GM19438 (cell line): ENCODE data around the gene FOXN3.

Source experiments
- ATAC-seq: cut with Tn5 transposase; IDR thresholded peaks from one replicate; pipeline ENCODE4 v1.9.1; 2021; ENCODE audit warnings: low read depth; ENCODE audit not compliant: unreplicated experiment

FOXN3 gene

DNA sequence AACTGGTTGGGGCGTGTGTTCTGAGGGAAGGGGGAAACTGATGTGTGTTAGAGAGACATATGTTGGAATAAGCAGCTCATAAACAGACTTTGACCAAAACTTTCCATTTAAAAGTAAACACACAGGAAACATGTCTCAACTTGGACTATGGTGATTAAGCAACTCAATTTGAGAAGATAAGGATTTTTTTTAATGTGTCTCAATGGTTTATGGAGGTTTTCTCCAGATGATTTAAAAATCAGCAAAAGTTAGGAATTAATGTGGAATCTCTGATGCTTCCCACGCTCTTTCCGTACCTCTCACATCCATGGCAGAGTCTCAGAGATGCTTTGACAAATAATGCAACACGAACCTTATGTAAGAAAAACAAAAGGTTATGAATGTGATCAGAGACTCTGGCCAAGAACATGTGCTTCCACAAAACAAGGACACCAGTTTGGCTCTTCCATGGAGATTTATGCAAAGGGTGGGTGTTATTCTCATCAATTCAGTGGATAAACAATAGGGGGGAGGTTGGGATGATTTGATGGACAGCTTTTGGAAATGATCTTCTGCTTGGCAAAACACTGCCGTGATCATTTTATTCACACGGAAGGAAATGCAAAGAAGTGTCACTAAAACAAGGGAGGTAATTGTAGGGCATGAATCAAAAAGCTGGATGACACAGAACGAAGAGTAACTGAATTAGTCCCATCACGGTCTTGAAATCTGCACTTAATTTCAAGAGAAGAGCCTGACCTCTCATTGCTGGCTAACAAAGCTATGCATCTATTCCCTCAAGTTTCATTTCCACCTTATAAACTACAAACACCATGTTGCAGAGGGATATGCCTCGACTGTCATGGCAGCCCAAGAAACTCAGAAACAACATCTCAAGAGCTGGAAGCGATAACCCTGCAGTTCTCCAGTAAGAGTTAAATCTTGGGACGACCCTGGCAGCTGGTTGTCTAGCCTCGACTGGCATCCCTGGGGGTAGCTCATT is 76.5 kb downstream of the FOXN3 start:
- ATAC-seq: no peak

GRCh38 chr14:89339579-89339978 is 77.5 kb downstream of the FOXN3 start:
- ATAC-seq: no peak

DNA sequence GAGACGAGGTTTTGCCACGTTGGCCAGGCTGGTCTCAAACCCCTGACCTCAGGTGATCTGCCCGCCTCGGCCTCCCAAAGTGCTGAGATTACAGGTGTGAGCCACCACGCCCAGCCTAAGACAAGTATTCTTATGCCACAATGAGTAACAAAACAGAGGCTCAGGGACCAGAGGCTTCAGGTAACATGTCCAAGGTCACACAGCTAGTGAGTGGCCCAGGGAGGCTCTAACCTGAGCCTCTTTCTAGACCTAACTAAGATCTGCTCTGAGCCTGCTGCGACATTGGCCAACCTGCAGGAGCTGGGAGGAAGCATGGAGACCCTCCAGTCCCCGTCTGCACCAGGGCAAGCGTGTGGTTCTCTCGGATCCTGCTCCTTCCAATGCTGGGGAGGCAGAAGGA is 77.9 kb downstream of the FOXN3 start:
- no peak for ATAC-seq

DNA sequence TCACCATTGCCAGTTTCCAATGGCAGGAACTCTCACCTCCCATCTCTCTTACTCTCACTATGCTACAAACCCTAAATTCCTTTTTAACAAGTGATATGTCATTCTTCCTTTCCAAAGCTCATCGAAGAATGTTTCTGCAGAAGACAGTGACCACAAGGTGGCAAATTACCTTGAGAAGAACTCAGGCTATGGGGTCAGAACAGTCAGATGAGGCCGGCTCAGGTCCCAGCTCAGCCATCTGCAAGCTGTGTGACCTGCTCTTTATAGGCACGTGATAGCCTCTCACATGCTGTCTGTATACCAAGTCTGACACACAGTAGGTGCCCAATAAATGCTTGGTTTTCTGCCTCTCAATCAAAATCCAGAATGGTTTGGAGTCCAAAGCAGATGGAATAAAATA is 80.7 kb downstream of the FOXN3 start:
- no peak for ATAC-seq

- no peak for ATAC-seq
Measured at GRCh38 chr14:89332031-89332430, 85.0 kb downstream of the FOXN3 start.

DNA sequence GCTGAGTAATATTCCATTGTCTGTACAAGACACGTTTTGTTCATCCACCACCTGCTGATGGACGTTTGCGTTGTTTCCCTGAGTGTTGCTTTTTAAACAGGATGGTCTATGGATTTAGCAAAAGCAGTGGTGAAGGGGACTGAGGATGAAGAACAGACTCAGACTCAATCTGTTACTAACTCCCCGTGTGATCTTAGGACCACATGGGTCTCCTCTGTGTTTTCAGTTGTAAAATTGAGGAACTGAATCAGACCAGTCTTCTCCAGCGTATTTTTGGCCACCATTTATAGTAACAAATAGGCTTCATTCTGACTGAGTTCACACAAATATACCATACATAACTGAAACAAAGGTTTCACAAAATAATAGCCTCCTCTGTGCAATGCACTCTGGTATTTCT is 85.6 kb downstream of the FOXN3 start:
- peak; percentile 63 for ATAC-seq

DNA sequence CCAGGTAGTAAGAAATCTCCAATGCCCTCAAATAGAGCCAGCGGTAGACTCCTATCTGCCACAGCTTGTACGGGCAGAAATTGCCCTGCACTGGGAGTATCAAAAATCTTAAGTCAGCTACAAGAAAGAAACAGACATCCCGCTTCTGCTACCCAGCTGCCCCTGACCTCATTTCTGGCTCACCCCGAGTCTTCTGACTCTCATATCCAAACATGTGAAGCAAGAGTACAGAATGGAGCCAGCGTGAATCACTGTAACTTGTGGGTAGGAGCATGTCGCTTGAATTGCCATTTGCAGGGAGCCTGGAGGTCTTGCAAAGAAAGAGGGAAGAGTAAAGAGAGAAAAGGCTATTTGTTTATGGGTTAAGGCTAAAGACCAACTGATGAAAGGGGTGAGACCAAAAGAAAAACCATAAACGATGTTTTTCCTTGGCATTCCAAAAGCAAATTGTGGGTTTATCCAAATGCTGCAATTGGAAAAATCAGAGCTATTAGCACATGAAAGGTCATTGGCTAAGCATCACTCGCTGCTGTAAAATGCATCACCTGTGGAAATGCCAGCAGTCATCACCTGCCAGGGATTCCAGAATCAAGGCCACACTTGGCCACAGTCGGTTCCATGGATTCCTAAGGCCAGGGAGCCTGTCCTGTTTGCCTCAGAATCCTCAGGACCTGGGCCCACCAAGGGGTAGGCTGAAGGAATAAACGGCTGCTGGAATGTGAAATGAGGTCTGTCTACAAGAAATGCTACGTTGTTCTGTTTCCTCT is 86.6 kb downstream of the FOXN3 start:
- no peak for ATAC-seq

DNA sequence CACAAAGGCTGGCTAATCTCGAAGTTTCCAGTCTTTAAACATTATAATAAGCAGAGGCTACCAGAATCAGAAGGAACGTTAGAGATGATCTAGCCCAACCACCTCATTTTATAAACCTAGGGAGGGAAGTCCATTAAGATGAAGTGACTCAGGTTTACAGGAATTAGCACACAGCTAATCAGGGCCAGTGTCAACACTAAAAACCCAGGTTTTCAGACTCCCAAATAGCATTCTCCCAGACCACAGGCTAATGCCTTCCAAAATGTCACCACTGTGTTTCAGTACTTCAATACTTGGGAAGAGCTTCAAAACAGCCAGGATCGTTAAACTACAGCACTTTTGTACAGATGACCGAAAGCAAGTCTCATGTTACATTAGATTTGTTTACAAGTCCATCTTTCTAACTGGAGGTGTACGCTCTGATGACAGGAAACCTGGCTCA is 89.2 kb downstream of the FOXN3 start:
- no peak for ATAC-seq

- no peak for ATAC-seq
Measured at GRCh38 chr14:89325959-89326358, 91.1 kb downstream of the FOXN3 start.

- no peak for ATAC-seq
Measured at GRCh38 chr14:89325299-89325883, 91.6 kb downstream of the FOXN3 start.

DNA sequence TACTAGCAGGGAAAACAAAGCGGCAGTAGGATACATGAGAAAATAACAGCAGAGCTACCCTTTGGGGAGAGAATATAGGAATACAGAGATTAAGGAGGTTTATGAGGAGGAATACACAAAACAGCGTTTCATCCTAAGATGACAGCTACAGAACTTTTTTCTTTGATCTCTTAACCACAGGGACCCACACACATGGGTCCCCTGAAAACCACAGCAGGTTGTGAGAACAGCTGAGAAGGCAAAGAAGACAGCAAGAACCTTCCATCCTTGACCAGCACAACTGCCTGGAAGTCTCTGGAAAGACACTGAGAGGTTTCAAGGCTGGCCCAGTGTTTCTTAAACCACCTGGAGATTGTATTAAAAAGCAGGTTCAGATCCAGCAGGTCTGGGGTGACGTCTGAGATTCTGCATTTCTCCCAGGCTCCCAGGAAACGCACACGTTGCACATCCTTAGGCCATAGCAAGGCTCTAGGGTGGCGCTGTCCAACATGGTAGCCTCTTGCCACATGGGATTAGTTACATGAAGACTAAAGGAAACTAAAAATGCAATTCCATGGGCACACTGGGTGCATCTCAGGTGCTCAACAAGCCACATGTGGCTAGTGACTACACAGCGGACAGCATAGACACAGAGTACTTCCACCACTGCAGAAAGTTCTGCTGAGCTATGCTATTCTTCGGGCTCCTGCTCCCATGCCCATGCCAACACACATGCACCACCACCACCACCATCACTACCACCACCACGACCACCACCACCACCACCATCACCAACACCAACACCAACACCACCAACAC is 92.3 kb downstream of the FOXN3 start:
- ATAC-seq: no peak

- no peak for ATAC-seq
Measured at GRCh38 chr14:89320381-89321000, 96.5 kb downstream of the FOXN3 start.

- no peak for ATAC-seq
Measured at GRCh38 chr14:89319687-89320086, 97.3 kb downstream of the FOXN3 start.

- ATAC-seq: peak; percentile 87
Measured at GRCh38 chr14:89317051-89317691, 99.9 kb downstream of the FOXN3 start.

DNA sequence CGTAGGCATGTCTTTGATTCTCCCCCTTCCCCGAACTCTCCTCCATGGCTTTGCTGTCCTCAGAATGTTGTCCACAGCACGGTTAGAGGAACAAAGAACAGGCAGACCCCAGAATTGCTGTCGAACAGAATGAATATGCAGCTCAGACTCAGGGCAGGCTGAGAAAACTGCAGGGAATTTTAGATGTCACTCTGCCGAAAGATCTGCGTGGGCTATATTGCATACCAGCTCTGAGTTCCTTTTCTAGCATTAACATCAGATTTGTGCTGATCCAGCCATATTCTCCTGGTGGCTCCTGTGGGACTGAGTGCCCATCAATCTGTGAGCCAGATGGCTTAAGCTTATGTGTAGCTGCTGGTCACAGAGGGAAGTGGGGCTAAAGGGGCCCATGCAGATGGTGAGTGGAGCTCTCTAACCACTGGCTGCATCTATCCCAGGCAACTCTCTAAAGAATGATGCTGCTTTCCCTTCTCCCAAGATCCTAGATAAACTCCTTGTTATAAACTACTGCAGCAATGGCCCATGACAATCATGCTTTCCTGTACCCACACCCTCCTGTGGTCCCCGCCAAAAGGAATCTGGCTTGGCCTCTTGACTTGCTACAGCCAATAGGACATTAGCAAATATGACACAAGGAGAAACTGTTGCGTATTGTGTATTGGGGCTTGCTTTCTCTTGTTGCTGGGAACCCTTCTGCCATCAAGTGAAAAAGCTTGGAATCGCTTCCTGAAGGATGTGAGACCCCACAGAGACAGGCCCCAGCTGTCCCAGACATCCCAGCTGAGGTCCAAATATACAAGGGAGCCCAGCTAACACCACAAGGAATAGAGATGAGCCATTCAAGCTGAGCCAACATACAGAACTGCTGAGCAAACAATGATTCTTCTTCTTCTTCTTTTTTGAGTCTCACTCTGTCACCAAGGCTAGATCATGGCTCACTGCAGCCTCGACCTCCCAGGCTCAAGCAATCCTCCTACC is 101.3 kb downstream of the FOXN3 start:
- no peak for ATAC-seq

DNA sequence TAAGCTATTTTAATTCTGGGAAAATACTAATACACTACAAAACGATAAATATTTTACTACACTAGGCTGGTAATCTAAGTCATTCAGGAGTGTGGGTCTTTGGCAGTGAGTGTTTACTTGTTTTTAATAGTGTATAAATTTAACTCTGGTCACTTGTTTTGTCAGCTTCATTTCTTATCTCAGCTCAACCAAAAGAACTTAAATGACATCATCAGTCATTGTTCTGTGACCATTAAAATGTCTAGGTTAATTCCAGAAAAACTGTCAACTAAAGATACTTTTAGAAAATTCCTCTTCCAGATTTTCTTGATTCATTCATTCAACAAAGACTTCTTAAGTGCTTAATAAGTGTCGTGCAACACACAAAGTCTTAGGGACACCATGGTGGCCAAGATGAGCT is 102.8 kb downstream of the FOXN3 start:
- no peak for ATAC-seq

GRCh38 chr14:89312932-89313331 is 104.1 kb downstream of the FOXN3 start:
- no peak for ATAC-seq

GRCh38 chr14:89310211-89310610 is 106.8 kb downstream of the FOXN3 start:
- ATAC-seq: no peak
